GM12878 (cell line): ENCODE data around the gene CNRIP1. TPM values are rescaled to one million over a fixed set of nuclear protein-coding genes. Genes with fewer than 3 reads are reported as not detected.
"Not testable (repeated sequence)": the region's sequence is repeated elsewhere in the genome, so short reads cannot be mapped to it uniquely, and the experiment has no call there.

Experiments used
- ATAC-seq: fragments of 200-7000 bp; cut with Tn5 transposase; 3 replicates; pipeline ENCODE4 v1.9.1; 2020; ENCODE audit warnings: mild to moderate bottlenecking, moderate library complexity
- BruUV-seq: library from RNA; stranded (reverse); fragments of 400-500 nt; replicated peaks from 2 replicates; lab custom pipeline; 2021; lab: Mats Ljungman, UMichigan
- CTCF ChIA-PET: fragments of 300-600 bp; sonication (Branson Sonifier 250); formaldehyde crosslinking; extraction: SDS; loops from one replicate; lab custom pipeline; 2021; ENCODE audit warnings: inconsistent platforms; lab: Yijun Ruan, JAX
- POLR2A ChIA-PET: fragments of 350-600 bp; formaldehyde crosslinking; extraction: SDS; loops from one replicate; lab custom pipeline; 2021; ENCODE audit warnings: inconsistent platforms; lab: Charles Lee
- RAD21 ChIA-PET: fragments of 300-600 bp; sonication (Branson Sonifier 250); formaldehyde crosslinking; loops from one replicate; lab custom pipeline; 2023; ENCODE audit warnings: antibody characterized with exemption; ENCODE audit not compliant: unreplicated experiment; lab: Charles Lee
- SMC1A ChIA-PET: fragments of 300-600 bp; sonication (Branson Sonifier 250); formaldehyde crosslinking; loops from one replicate; lab custom pipeline; 2023; ENCODE audit not compliant: unreplicated experiment, uncharacterized antibody; lab: Charles Lee
- DNase-seq: peaks from one replicate; pipeline ENCODE4 v3.0.0-alpha.2; 2011; ENCODE audit warnings: low read depth, low spot score
- FAIRE-seq: peaks from 3 replicates; lab custom pipeline; 2011; peaks lifted over from hg19 to GRCh38; lab: Jason Lieb, UNC
- H2AFZ ChIP-seq: 2 replicates; pipeline ENCODE4 v1.6.0; 2011; ENCODE audit warnings: low read depth, low read length, control low read depth; ENCODE audit not compliant: control insufficient read depth
- H3K27ac ChIP-seq: 2 replicates; pipeline ENCODE4 v1.5.1; 2011; ENCODE audit warnings: control low read depth; ENCODE audit not compliant: control insufficient read depth, insufficient read depth
- H3K27me3 ChIP-seq, 2 experiments: replicated peaks in 1 of 2; 2 replicates each; pipeline versions ENCODE4 v1.6.0 to v1.6.1; 2011; ENCODE audit warnings: low read length in 1 of 2; ENCODE audit not compliant: control insufficient read depth in 2 of 2, insufficient read depth in 2 of 2
- H3K36me3 ChIP-seq, 2 experiments: 2 replicates each; pipeline ENCODE4 v1.5.1; 2011; ENCODE audit warnings: low read length in 1 of 2; ENCODE audit not compliant: control insufficient read depth in 2 of 2, insufficient read depth in 2 of 2
- H3K4me1 ChIP-seq: 2 replicates; pipeline ENCODE4 v1.6.1; 2011; ENCODE audit warnings: mild to moderate bottlenecking, low read length, moderate library complexity, mixed read lengths; ENCODE audit not compliant: control insufficient read depth, insufficient read depth
- H3K4me2 ChIP-seq: 2 replicates; pipeline ENCODE4 v1.6.0; 2011; ENCODE audit warnings: control low read depth; ENCODE audit not compliant: control insufficient read depth, insufficient read depth
- H3K4me3 ChIP-seq: fragments of 200-600 bp; sonication (generic); 2 replicates; pipeline ENCODE4 v1.5.1; 2016
- H3K79me2 ChIP-seq: 2 replicates; pipeline ENCODE4 v1.6.0; 2011; ENCODE audit warnings: low read length; ENCODE audit not compliant: control insufficient read depth, insufficient read depth
- H3K9ac ChIP-seq: 2 replicates; pipeline ENCODE4 v1.8.0; 2011; ENCODE audit warnings: low read length, control low read depth, mixed read lengths; ENCODE audit not compliant: control insufficient read depth, insufficient read depth
- H3K9me3 ChIP-seq: replicated peaks from 3 replicates; pipeline ENCODE4 v1.5.1; 2011; ENCODE audit warnings: mild to moderate bottlenecking, low read length; ENCODE audit not compliant: control insufficient read depth, insufficient read depth
- H4K20me1 ChIP-seq: 2 replicates; pipeline ENCODE4 v1.6.0; 2011; ENCODE audit not compliant: control insufficient read depth, insufficient read depth
- CBFB ChIP-seq: IDR thresholded peaks from 2 replicates; pipeline ENCODE4 v1.6.1; 2016; ENCODE audit warnings: antibody characterized with exemption, low read depth
- HDAC2 ChIP-seq: fragments of 200-600 bp; sonication (generic); IDR thresholded peaks from 2 replicates; pipeline ENCODE4 v1.6.1; 2017
- MYB ChIP-seq: fragments of 150-350 bp; IDR thresholded peaks from 2 replicates; pipeline ENCODE4 v1.6.1; 2014; ENCODE audit warnings: mild to moderate bottlenecking, low read depth, low read length, borderline replicate concordance
- NBN ChIP-seq: fragments of 450-650 bp; IDR thresholded peaks from 2 replicates; pipeline ENCODE4 v1.6.1; 2016
- PAX8 ChIP-seq: fragments of 450-650 bp; IDR thresholded peaks from 2 replicates; pipeline ENCODE4 v1.6.1; 2017; ENCODE audit warnings: mild to moderate bottlenecking, moderate library complexity
- SIN3A ChIP-seq: IDR thresholded peaks from 2 replicates; pipeline ENCODE4 v1.6.1; 2012; ENCODE audit warnings: low read depth, low read length, improper control_type of control experiment
- SIX5 ChIP-seq: IDR thresholded peaks from 2 replicates; pipeline ENCODE4 v1.6.1; 2011; ENCODE audit warnings: mild to moderate bottlenecking, low read depth, low read length, moderate library complexity; ENCODE audit not compliant: severe bottlenecking
- SMAD1 ChIP-seq: fragments of 450-650 bp; IDR thresholded peaks from 2 replicates; pipeline ENCODE4 v1.6.1; 2018; ENCODE audit warnings: mild to moderate bottlenecking, low read depth; ENCODE audit not compliant: partially characterized antibody
- TCF3 ChIP-seq: IDR thresholded peaks from 2 replicates; pipeline ENCODE4 v1.6.1; 2012; ENCODE audit warnings: low read depth, mild to moderate bottlenecking, low read length, borderline replicate concordance; ENCODE audit not compliant: insufficient read depth
- ZNF384 ChIP-seq: IDR thresholded peaks from 2 replicates; pipeline ENCODE4 v1.6.1; 2012; ENCODE audit warnings: low read depth, mild to moderate bottlenecking, low read length, improper control_type of control experiment, borderline replicate concordance
- WGBS: methylation state at CpG from one replicate; pipeline ENCODE4 v1.1.6; 2016; ENCODE audit warnings: low lambda C conversion rate; ENCODE audit not compliant: insufficient replicate concordance, insufficient coverage; ENCODE audit errors: missing lambda C conversion rate; 5-methylcytosine and 5-hydroxymethylcytosine counted together
- in situ Hi-C: fragments of 300-500 bp; cut with MboI; formaldehyde crosslinking; loops from 9 replicates; pipeline ENCODE4 v1.14.3; 2018; ENCODE audit warnings: mixed read lengths
- intact Hi-C: fragments of 100-400 bp; cut with micrococcal nuclease; formaldehyde crosslinking; loops from one replicate; pipeline ENCODE4 v1.14.2; 2022; ENCODE audit not compliant: unreplicated experiment
- polyA plus RNA-seq, 11 experiments: library from polyadenylated mRNA; depleted of rRNA in 4 of 11; unstranded in 6 of 11; stranded (reverse) in 5 of 11; fragments of >200 nt; fragmentation: Nextera tagmentation in 4 of 11; fragmentation: Illumina TruSeq in 1 of 11; extraction: Ambion mirVana in 4 of 11; extraction: Trizol in 1 of 11; gene quantifications; 1 replicate in 1 of 11; 2 replicates in 10 of 11; pipeline versions ENCODE4 v1.2.1 to v1.2.3, GENCODE V29; 2011 to 2016; ENCODE audit warnings: inconsistent platforms in 2 of 11, missing spikeins in 2 of 11, low read depth in 1 of 11
- total RNA-seq, 4 experiments: library from RNA; depleted of rRNA in 3 of 4; stranded (reverse); fragments of >200 nt in 3 of 4; fragmentation: Illumina TruSeq in 1 of 4; extraction: Trizol in 1 of 4; gene quantifications; 2 replicates each; pipeline versions ENCODE4 v1.2.1 to v1.2.3, GENCODE V29; 2013 to 2021
- TF ChIP-seq, protein P1 (sequence below): IDR thresholded peaks from 2 replicates; pipeline ENCODE4 v1.6.1; 2012; ENCODE audit warnings: low read depth, low read length, improper control_type of control experiment
- TF ChIP-seq, protein P2 (sequence below): fragments of 450-650 bp; IDR thresholded peaks from 2 replicates; pipeline ENCODE4 v1.6.1; 2016; ENCODE audit warnings: mild to moderate bottlenecking

Gene CNRIP1
- total and polyA plus RNA-seq, 10 of the 15 experiments (the other 5 are each of a cell fraction or from before 2014, with no cell fraction given), result not detected

DNA sequence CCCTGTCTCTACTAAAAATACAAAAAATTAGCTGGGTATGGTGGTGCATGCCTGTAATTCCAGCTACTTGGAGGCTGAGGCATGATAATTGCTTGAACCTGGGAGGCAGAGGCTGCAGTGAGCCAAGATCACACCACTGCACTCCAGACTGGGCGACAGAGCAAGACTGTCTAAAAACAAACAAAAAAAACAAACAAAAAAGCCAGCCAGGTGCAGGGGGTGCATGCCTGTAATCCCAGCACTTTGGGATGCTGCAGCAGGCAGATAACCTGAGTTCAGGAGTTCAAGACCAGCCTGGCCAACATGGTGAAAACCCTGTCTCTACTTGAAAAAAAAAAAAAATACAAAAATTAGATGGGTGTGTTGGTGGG, 15.9 kb downstream of the CNRIP1 start:
- H3K36me3 ChIP-seq, H3K4me2 ChIP-seq, H2AFZ ChIP-seq, H3K27me3 ChIP-seq, FAIRE-seq, H3K9ac ChIP-seq, H3K4me3 ChIP-seq, ATAC-seq, H3K27ac ChIP-seq, H3K9me3 ChIP-seq, DNase-seq, H4K20me1 ChIP-seq, RAD21 ChIA-PET, POLR2A ChIA-PET, BruUV-seq, H3K79me2 ChIP-seq, intact Hi-C loops, in situ Hi-C loops, H3K4me1 ChIP-seq: not testable (repeated sequence)
- 21% methylated on average over 1 of the region's 1 CpG for WGBS
- SMC1A ChIA-PET, result interaction anchor here (1.1 to 1.2 kb wide), 2 partner anchors 25 to 138 kb away, joined by 3 to 5 read pairs; no protein-coding TSS in a partner anchor
- CTCF ChIA-PET, result interaction anchor here (0.9 to 1.6 kb wide), 3 partner anchors 9 to 174 kb away, joined by 3 to 4 read pairs (median 3); no protein-coding TSS in a partner anchor

DNA sequence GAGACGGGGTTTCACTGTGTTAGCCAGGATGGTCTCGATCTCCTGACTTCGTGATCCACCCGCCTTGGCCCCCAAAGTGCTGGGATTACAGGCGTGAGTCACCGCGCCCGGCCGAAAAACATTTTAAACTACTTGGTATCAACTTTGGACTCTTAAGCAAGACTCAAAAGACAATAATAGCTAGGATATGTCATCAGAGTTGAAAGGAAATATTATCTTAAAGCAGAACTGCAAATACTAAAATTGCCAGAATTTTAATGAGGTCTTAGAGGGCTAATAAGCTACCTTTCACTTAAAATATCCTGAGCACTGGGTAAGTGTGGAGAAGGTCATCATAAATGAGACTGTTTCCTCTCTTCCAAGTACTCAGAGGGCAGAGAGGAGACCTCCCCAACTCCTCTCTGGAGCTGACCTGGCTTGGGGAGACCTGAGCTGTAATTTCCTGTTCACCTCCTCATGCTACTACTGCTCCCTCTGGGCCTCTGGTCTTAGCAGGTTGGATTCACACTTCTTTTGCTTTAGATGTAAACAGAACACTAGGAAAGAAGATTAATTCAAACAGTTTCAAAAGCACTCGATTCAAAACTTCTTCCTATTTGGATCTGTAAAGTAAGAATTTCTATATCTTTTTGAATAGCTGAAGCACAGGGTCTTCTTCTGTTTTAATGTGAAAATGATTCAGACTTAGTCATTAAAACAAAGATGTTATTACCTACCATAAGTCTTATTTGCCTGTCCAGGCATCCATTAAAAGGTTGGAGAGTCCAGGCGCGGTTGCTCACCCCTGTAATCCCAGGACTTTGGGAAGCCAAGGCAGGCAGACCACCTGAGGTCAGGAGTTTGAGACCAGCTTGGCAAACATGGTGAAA, 16.5 kb downstream of the CNRIP1 start:
- TF ChIP-seq, protein P1, sequence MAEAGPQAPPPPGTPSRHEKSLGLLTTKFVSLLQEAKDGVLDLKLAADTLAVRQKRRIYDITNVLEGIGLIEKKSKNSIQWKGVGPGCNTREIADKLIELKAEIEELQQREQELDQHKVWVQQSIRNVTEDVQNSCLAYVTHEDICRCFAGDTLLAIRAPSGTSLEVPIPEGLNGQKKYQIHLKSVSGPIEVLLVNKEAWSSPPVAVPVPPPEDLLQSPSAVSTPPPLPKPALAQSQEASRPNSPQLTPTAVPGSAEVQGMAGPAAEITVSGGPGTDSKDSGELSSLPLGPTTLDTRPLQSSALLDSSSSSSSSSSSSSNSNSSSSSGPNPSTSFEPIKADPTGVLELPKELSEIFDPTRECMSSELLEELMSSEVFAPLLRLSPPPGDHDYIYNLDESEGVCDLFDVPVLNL, result no peak
- TF ChIP-seq, protein P2, sequence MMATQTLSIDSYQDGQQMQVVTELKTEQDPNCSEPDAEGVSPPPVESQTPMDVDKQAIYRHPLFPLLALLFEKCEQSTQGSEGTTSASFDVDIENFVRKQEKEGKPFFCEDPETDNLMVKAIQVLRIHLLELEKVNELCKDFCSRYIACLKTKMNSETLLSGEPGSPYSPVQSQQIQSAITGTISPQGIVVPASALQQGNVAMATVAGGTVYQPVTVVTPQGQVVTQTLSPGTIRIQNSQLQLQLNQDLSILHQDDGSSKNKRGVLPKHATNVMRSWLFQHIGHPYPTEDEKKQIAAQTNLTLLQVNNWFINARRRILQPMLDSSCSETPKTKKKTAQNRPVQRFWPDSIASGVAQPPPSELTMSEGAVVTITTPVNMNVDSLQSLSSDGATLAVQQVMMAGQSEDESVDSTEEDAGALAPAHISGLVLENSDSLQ, result no peak
- TF ChIP-seq PAX8, result no peak
- no peak for TF ChIP-seq SIX5
- no peak for TF ChIP-seq CBFB
- TF ChIP-seq TCF3, result no peak
- no peak for TF ChIP-seq HDAC2
- TF ChIP-seq SIN3A, result no peak
- no peak for TF ChIP-seq MYB
- TF ChIP-seq ZNF384, result no peak
- no peak for TF ChIP-seq SMAD1
- no peak for TF ChIP-seq NBN
- Histone ChIP-seq H4K20me1 (no peaks in the 10 kb centered on the region), H3K9ac (no peak overlapping the region), H3K27ac (no peak overlapping the region), H3K36me3 (no peaks in the 10 kb centered on the region), H3K27me3 (no peaks in the 10 kb centered on the region; a peak in 1 of 4 replicates), H3K9me3 (no peaks in the 10 kb centered on the region), H3K4me2 (no peak overlapping the region), H2AFZ (no peak overlapping the region), H3K79me2 (no peaks in the 10 kb centered on the region), H3K4me3 (no peak overlapping the region), H3K4me1 (no peaks in the 10 kb centered on the region)
- SMC1A ChIA-PET, result interaction anchor here (1.1 to 1.3 kb wide), 5 partner anchors 8 to 139 kb away, joined by 3 to 5 read pairs (median 3); no protein-coding TSS in a partner anchor
- CTCF ChIA-PET, result interaction anchor here (0.9 to 1.6 kb wide), 3 partner anchors 9 to 174 kb away, joined by 3 to 6 read pairs (median 4); no protein-coding TSS in a partner anchor
- in situ Hi-C loops, result no loop called here
- intact Hi-C loops, result no loop called here
- ATAC-seq (no peak), DNase-seq (no peak), FAIRE-seq (no peak)
- POLR2A ChIA-PET, result no interaction called here
- RAD21 ChIA-PET, result no interaction called here
- no TSS peak for BruUV-seq
- WGBS, result 78% methylated on average over 10 of the region's 12 CpGs
